Vagina (tissue), 2 donors: Measurements from ENCODE around the gene EN2.

ENCODE experiments used
- POLR2A ChIP-seq, 2 donors: fragments of 450-650 bp; IDR thresholded peaks; one replicate each; pipeline ENCODE4 v1.6.1; 2017; ENCODE audit warnings: antibody characterized with exemption in 2 of 2, mild to moderate bottlenecking in 2 of 2, moderate library complexity in 2 of 2
- TF ChIP-seq, protein P1 (sequence below), 3 experiments: fragments of 450-650 bp in 2 of 3; fragments of 200-600 bp in 1 of 3; sonication (generic) in 1 of 3; IDR thresholded peaks; one replicate each; pipeline ENCODE4 v1.5.1; 2017 to 2019; ENCODE audit warnings: antibody characterized with exemption in 3 of 3, mild to moderate bottlenecking in 2 of 3, moderate library complexity in 2 of 3

DNA sequence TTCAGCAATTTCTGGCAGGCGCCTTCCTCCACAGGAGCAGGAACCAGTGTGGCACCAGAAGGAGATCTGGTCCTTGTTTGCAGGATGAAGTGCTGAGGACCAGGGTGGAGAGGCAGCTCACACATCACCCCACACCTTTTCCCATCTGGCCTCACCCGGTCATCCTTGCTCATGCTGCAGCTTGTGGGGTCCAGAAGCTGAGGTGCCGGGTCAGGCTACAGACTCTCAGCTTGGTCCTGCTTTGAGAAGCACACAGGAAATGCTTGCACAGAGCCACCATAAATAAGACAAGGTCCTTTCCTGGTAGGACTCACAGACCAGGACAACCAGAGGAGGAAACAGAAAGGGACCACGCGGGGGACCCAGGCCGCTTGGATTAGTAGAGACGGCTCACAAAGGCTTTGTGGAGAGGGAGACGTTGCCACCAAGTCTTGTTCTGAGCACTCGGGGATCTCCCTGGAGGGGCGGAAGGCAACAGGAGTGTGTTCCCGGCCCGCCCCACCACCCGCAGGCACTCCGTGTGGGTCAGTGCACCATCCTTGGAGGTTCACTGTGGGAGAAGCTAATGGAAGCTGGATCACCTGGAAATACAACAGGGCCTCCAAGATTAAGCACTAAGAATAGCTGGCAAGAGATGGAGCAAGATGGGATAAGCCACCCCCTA is 29.6 kb upstream of the EN2 start:
- TF ChIP-seq, protein P1, sequence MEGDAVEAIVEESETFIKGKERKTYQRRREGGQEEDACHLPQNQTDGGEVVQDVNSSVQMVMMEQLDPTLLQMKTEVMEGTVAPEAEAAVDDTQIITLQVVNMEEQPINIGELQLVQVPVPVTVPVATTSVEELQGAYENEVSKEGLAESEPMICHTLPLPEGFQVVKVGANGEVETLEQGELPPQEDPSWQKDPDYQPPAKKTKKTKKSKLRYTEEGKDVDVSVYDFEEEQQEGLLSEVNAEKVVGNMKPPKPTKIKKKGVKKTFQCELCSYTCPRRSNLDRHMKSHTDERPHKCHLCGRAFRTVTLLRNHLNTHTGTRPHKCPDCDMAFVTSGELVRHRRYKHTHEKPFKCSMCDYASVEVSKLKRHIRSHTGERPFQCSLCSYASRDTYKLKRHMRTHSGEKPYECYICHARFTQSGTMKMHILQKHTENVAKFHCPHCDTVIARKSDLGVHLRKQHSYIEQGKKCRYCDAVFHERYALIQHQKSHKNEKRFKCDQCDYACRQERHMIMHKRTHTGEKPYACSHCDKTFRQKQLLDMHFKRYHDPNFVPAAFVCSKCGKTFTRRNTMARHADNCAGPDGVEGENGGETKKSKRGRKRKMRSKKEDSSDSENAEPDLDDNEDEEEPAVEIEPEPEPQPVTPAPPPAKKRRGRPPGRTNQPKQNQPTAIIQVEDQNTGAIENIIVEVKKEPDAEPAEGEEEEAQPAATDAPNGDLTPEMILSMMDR (IDR thresholded peaks at IDR 0.05): no peak
- TF ChIP-seq POLR2A (IDR thresholded peaks at IDR 0.05): no peak
